Stimulated activated CD8-positive, alpha-beta memory T cell treated with anti-CD3 and anti-CD28 coated beads, Interleukin-4, amount 100 ng/mL, for 1 hour (primary cell): ENCODE data around the gene PITPNM3.
"Not testable (repeated sequence)": the region's sequence is repeated elsewhere in the genome, so short reads cannot be mapped to it uniquely, and the experiment has no call there.

Experiments used
- DNase-seq, 2 donors: peaks; one replicate each; pipeline ENCODE4 v3.0.0-alpha.2; 2020; ENCODE audit warnings: low read depth in 2 of 2, low spot score in 1 of 2

PITPNM3 gene

GRCh38 chr17:6574687-6575595, 18.6 kb upstream of the PITPNM3 start:
- DNase-seq: no peak

- DNase-seq: no peak
These were observed 17.8 kb upstream of the PITPNM3 start for GRCh38 chr17:6573982-6574686.

DNA sequence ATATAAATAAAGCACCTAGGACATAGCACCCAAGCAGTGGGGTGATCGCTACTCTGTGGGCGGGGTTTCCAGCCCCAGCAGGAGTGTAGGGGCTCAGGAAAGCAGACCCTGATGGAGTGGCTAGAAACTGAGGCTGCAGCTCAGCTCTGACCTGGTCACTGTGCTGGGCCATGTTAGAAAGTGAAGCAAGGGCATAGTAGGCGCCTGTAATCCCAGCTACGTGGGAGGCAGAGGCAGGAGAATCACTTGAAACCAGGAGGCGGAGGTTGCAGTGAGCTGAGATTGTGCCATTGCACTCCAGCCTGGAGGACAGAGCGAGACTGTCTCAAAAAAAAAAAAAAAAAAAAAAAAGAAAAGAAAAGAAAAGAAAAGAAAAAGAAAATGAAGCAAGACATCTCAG, 17.1 kb upstream of the PITPNM3 start:
- not testable (repeated sequence) for DNase-seq

DNA sequence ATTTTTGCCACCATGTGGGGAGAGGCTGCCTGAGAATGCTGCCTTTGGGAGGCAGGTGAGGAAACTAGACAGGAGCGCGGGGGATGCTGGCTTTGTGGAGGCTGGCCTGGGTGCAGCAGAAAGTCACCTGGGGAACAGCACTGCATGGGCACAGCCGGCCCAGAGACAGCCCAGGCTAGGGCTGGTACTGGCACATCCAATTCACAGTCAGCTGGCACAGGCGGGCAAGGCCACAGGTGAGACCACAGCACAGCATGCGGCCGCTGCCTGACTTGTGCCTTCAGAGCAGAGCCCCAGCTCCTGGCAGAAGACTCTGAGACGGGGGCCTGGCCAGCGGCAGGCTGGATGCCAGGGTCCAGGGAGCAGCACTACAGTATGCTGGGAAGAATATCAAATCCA, 16.6 kb upstream of the PITPNM3 start:
- no peak for DNase-seq

GRCh38 chr17:6571452-6571781, 15.1 kb upstream of the PITPNM3 start:
- no peak for DNase-seq

DNA sequence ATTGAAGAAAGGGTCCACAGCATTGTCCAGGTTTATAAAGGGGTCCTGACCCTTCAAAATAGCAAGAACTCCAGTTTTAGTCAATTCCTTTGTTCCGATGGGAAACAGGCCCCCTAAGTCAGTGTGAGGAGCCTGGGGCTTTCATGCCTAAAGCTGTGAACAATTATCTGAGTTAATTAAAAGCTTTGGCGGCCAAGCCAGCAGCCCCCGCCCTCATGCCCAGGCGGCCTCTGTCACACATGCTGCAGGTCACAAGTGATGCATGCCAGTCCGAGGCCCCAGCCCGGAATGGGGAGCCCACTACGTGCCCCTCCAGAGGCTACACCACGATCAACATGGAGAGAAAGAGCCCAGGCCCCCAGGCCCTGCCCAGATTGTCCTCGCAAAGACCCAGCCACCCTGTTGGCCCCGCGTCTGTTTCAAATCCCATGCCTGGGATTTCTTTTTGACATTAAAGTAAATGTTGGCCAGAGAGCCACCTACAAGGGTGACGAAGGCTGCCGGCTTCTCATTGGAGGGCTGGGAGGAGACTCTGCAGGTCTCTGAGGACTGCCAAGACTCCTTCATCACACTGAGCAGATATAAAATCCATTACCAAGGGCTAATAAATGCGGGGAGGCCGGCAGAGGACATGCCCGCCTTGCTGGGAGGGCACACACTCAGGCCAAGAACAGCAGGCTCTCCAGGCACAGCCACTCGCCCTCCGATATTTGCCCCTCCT, 14.5 kb upstream of the PITPNM3 start:
- DNase-seq: no peak

DNA sequence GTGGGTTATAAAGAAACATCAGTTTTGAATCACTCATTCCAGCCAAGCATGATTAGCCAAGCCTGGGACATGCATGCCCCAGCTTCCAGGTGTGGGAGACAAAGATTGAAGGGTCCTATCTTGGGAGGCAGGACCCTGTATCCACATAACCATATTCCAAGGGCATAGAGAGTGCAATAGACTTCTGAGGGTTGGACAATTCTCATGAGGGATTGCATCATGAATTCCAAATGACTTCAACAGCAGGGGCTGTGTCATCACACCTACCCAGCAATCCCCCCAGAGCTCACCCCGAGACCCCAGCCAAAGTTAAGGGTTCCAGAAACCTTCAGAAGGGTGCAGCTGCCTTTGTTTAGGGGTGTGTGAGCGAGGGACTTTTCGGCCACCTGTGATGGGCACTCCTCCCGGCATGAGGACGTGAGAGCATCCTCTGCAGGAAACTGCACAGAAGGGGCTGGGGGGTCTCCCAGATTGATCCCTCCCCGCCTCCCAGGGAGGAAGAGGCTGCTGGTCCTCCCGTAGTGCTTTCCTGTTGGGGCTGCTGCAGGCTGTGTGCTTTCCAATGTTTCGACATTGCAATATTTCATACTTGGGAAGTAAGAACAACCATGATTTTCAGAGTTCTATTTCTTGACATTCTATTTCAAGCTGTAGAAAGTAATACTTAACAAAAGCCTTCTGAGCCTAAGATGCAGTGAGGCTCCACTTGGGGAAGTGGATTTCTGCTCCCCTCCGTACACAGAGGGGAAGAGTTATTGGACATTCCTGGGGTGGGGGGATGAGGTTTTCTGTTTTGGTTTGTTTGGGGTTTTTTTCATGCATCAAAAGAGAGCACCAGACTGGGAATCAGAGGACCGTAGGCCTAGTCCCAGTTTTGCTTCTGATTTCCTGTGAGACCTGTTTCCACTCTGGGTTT, 13.3 kb upstream of the PITPNM3 start:
- no peak for DNase-seq

DNA sequence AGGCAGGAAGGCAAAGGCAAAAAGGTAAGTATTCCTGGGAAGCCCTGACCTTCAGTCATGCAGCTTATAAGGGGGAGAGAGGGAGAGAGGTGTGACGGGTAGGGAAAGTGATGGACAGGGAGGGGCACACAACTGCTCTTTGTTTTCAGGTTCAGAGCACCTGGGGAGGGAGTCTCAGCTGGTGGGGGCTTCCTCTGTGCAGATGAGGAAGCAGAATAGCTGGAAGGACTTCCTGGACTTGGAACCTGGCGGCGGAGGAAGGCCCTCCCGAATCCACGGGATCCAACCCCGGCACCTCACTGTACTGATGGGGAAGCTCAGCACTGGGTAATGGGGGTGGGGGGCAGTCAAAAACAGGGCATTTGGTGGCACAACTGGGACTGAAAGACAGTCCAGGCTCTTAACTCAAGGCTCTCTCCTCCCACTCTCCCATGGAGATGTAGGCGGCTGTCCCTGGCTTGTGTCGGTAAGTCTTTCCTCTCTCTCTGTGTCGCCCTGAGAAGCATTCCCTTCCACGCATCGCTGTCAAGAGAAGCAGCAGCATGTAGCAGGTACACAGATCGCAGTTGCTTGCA, 11.9 kb upstream of the PITPNM3 start:
- DNase-seq: no peak

DNA sequence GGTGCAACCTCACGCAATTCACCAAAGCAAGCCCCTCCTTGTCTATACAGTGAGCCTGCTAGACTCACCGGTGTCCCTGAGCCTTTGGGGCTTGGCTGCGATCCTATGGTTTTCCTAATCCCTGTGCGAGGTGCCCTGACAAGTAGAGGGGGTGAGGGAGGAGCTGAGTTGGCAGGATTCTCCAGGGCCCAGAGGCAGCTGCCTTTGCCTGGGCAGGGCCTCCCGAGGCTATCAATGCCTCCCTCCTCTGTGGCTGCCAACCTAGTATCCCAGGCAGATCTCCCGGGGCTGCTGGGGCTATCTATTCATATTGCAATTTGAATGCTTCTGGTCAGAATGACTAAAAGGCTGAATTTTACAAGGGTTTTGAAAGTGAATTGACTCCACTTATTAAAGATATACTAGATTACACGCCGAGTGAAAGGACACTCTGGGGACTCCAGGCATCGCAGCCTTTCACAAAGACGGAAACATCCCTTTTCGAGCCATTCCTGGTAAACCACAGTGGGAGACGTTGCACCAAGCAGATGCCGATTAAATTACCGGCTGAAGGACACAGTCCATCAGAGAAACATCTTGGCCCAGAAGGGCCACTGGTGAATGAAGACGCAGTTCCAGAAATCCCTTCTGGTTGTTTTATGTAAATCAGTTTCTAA, 11.3 kb upstream of the PITPNM3 start:
- no peak for DNase-seq

- no peak for DNase-seq
These were observed 5.1 kb upstream of the PITPNM3 start for GRCh38 chr17:6561446-6561845.

DNA sequence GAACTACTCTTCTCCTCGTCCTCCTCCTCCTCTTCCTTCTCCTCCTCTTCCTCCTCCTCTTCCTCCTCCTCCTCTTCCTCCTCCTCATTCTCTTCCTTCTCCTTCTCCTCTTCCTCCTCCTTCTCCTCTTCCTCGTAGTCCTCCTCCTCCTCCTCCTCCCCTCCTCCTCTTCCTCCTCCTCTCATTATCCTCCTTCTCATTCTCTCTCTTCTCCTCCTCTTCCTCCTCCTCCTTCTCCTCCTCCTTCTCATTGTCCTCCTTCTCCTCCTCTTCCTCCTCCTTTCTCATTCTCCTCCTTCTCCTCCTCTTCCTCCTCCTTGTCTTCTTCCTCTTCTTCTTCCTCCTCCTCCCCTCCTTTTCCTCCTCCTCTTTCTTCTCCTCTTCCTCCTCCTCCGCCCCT, 4.1 kb upstream of the PITPNM3 start:
- no peak for DNase-seq

- DNase-seq: no peak
These were observed 3.4 kb upstream of the PITPNM3 start for GRCh38 chr17:6559753-6560215.

GRCh38 chr17:6558932-6559752, 2.8 kb upstream of the PITPNM3 start:
- no peak for DNase-seq

- DNase-seq: no peak
These were observed 1.9 kb upstream of the PITPNM3 start for GRCh38 chr17:6558276-6558675.

DNA sequence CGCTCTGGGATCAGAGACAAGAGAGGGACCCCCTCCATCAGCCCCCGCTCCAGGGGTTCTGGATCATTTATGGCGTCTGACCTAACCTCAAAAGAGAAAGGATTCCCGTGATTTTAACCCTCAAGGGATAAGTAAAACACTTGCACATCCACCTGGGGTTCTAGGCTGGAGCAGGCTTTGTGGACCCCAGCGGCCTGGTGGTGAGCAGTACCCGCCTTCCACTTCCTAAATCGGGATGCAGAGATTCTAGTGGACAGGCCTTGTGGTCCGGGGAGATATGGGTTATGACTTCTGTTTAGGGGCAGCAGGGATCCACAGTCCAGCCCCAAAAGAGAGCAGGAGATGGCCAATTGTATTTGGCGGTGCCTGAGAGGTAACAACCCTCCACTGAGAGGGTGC, 684 bp upstream of the PITPNM3 start:
- DNase-seq: no peak

- DNase-seq: no peak
These were observed 829 bp downstream of the PITPNM3 start for GRCh38 chr17:6555331-6556120.

- DNase-seq: no peak
These were observed 1.5 kb downstream of the PITPNM3 start for GRCh38 chr17:6554871-6555330.

DNA sequence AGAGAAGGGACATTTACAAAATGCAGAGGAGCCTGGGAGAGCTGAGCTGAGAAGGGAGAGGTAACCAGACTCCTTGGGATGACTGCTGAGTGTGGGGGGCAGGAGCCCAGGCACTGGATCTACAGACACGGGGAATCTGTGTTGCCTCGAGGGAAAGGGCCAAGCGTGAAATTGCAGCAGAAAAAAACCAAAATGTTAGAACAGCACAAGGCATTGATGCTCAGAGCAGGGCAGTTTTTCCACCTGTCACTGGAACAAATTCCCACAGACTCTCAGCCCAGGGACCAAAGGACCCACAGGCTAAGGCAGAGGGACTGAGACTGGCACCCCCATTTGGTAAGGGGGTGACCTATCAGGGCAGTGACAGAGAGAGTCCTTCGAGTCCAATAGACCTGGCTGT, 2.0 kb downstream of the PITPNM3 start:
- DNase-seq: no peak
